Sigmoid colon (tissue), 7 donors: Measurements from ENCODE around the gene TNFAIP8L3. TPM values are rescaled to one million over a fixed set of nuclear protein-coding genes. Genes with fewer than 3 reads are reported as not detected.
A peak's percentile ranks its signal among the peaks of the same experiment; 100 is the strongest.

Source experiments
- DNase-seq: peaks from one replicate; pipeline ENCODE4 v3.0.0-alpha.2; 2019
- H3K27ac ChIP-seq, 4 donors: fragments of 200-600 bp; sonication (generic); one replicate each; pipeline ENCODE4 v1.5.1; 2016 to 2019; ENCODE audit warnings: mild to moderate bottlenecking in 1 of 4
- H3K27me3 ChIP-seq, 3 donors: fragments of 200-600 bp; sonication (generic); one replicate each; pipeline ENCODE4 v1.5.1; 2019; ENCODE audit warnings: mild to moderate bottlenecking in 1 of 3
- H3K36me3 ChIP-seq, 4 donors: fragments of 200-600 bp; sonication (generic); one replicate each; pipeline ENCODE4 v1.5.1; 2016 to 2019
- H3K4me1 ChIP-seq, 4 donors: fragments of 200-600 bp; sonication (generic); one replicate each; pipeline ENCODE4 v1.5.1; 2017 to 2019
- H3K4me3 ChIP-seq, 4 donors: fragments of 200-600 bp; sonication (generic); one replicate each; pipeline ENCODE4 v1.5.1; 2017 to 2019; ENCODE audit warnings: mild to moderate bottlenecking in 2 of 4, moderate library complexity in 1 of 4
- H3K9me3 ChIP-seq, 4 donors: fragments of 200-600 bp in 3 of 4; sonication (generic) in 3 of 4; one replicate each; pipeline versions ENCODE4 v1.5.1 to v1.6.1; 2013 to 2019
- CTCF ChIP-seq, 4 experiments: fragments of 450-650 bp in 3 of 4; fragments of 200-600 bp in 1 of 4; IDR thresholded peaks; one replicate each; pipeline ENCODE4 v1.5.1; 2016 to 2019; ENCODE audit warnings: antibody characterized with exemption in 4 of 4, mild to moderate bottlenecking in 3 of 4, moderate library complexity in 2 of 4
- EP300 ChIP-seq, 4 donors: sonication (generic); formaldehyde crosslinking; IDR thresholded peaks; one replicate each; pipeline ENCODE4 v1.6.1; 2017; ENCODE audit warnings: antibody characterized with exemption in 4 of 4
- POLR2A ChIP-seq, 2 donors: fragments of 450-650 bp; IDR thresholded peaks; one replicate each; pipeline ENCODE4 v1.6.1; 2016; ENCODE audit warnings: antibody characterized with exemption in 2 of 2, mild to moderate bottlenecking in 2 of 2, moderate library complexity in 2 of 2
- POLR2AphosphoS5 ChIP-seq, 4 donors: sonication (generic); formaldehyde crosslinking; IDR thresholded peaks; one replicate each; pipeline ENCODE4 v1.6.1; 2017; ENCODE audit warnings: antibody characterized with exemption in 4 of 4
- WGBS, 2 donors: extraction: QIAGEN DNeasy Blood & Tissue Kit; methylation state at CpG; one replicate each; pipeline ENCODE4 v1.1.7; 2013; 5-methylcytosine and 5-hydroxymethylcytosine counted together
- intact Hi-C: fragments of 100-400 bp; cut with DNase I; formaldehyde crosslinking; loops from one replicate; pipeline ENCODE4 v1.15.1; 2023
- polyA plus RNA-seq, 3 donors: library from polyadenylated mRNA; stranded (reverse); fragments of 200-250 nt; gene quantifications; one replicate each; pipeline ENCODE4 v1.2.3, GENCODE V29; 2013
- total RNA-seq, 4 donors: library from RNA; depleted of rRNA; stranded (reverse); fragments of >200 nt; gene quantifications; one replicate each; pipeline ENCODE4 v1.1.0, GENCODE V29; 2016
- donor health status: healthy with polysubstance abuse.
- donor health status: Bipolar disorder and iron deficiency.
- donor health status: healthy.

TNFAIP8L3 gene
- total and polyA plus RNA-seq, 7 donors: 6.1 to 13.5 (median 9.2) TPM

GRCh38 chr15:51071578-51071977, 23.1 kb downstream of the TNFAIP8L3 start:
- WGBS, 2 donors: 55 to 60% methylated on average over 1 of the region's 1 CpG

GRCh38 chr15:51069983-51070382, 24.7 kb downstream of the TNFAIP8L3 start:
- Histone ChIP-seq H3K27ac (no peak overlapping the region), H3K4me1 (peaks cover 0 to 17% (median 10%) of the 10 kb centered on the region in 4 donors), H3K27me3 (no peaks in the 10 kb centered on the region), H3K4me3 (no peak overlapping the region), H3K9me3 (no peaks in the 10 kb centered on the region), H3K36me3 (no peaks in the 10 kb centered on the region)
- no peak for TF ChIP-seq POLR2A (IDR thresholded peaks at IDR 0.05)
- TF ChIP-seq CTCF (IDR thresholded peaks at IDR 0.05): no peak
- no peak for TF ChIP-seq EP300 (IDR thresholded peaks at IDR 0.05)
- TF ChIP-seq POLR2AphosphoS5 (IDR thresholded peaks at IDR 0.05): no peak
- no peak for DNase-seq
- intact Hi-C loops: no loop called here

More at GRCh38 chr15:51071578-51071977, 23.1 kb downstream of the TNFAIP8L3 start:
- Histone ChIP-seq H3K36me3 (no peaks in the 10 kb centered on the region), H3K27me3 (no peaks in the 10 kb centered on the region), H3K27ac (no peak overlapping the region), H3K9me3 (no peaks in the 10 kb centered on the region), H3K4me3 (no peak overlapping the region), H3K4me1 (peaks cover 0 to 33% (median 23%) of the 10 kb centered on the region in 4 donors)
- TF ChIP-seq POLR2A (IDR thresholded peaks at IDR 0.05) (no peak), EP300 (IDR thresholded peaks at IDR 0.05) (no peak), POLR2AphosphoS5 (IDR thresholded peaks at IDR 0.05) (no peak), CTCF (IDR thresholded peaks at IDR 0.05) (no peak)
- intact Hi-C loops: no loop called here
- DNase-seq: no peak

DNA sequence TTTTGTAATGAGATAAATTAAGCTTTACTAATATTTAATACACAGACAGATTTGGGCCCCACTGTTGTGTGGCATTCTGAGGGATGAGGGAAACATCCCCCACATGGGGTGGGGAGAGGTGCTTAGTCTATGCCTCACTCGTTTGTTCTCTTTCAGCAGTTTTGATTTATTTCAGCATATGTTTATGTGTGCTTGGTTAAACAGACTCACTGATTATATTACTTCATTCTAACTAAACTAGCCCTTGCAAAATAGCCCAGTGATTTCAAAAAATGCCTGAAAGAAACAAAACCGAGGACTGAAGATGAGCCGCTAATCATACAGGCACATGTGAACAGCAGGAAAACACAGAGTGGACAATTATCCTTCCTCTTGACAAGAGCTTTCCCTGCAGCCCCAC, 27.2 kb downstream of the TNFAIP8L3 start:
- 79 to 85% methylated on average over 3 of the region's 3 CpGs for WGBS, 2 donors
- TF ChIP-seq POLR2AphosphoS5 (IDR thresholded peaks at IDR 0.05) (no peak), EP300 (IDR thresholded peaks at IDR 0.05) (no peak), CTCF (IDR thresholded peaks at IDR 0.05) (no peak), POLR2A (IDR thresholded peaks at IDR 0.05) (no peak)
- Histone ChIP-seq H3K27ac (peak overlapping the region in 1 of 4 donors; percentile 26), H3K36me3 (no peaks in the 10 kb centered on the region), H3K27me3 (no peaks in the 10 kb centered on the region), H3K4me3 (no peak overlapping the region), H3K9me3 (no peaks in the 10 kb centered on the region), H3K4me1 (peaks cover 0 to 9% (median 2%) of the 10 kb centered on the region in 4 donors)
- intact Hi-C loops: no loop called here
- no peak for DNase-seq

GRCh38 chr15:51065781-51066180, 28.9 kb downstream of the TNFAIP8L3 start:
- Histone ChIP-seq H3K4me3 (no peak overlapping the region), H3K27ac (peak overlapping the region in 2 of 4 donors; percentile 21 to 22), H3K9me3 (no peaks in the 10 kb centered on the region), H3K27me3 (no peaks in the 10 kb centered on the region), H3K4me1 (peaks cover 0 to 9% (median 2%) of the 10 kb centered on the region in 4 donors), H3K36me3 (no peaks in the 10 kb centered on the region)
- no peak for DNase-seq
- WGBS, 2 donors: 80 to 94% methylated on average over 1 of the region's 1 CpG
- TF ChIP-seq CTCF (IDR thresholded peaks at IDR 0.05) (no peak), EP300 (IDR thresholded peaks at IDR 0.05) (no peak), POLR2AphosphoS5 (IDR thresholded peaks at IDR 0.05) (no peak)
- intact Hi-C loops: no loop called here

- no peak for DNase-seq
- intact Hi-C loops: no loop called here
- Histone ChIP-seq H3K27ac (peak overlapping the region in 2 of 4 donors; percentile 21 to 22), H3K4me1 (peaks cover 0 to 9% (median 2%) of the 10 kb centered on the region in 4 donors), H3K27me3 (no peaks in the 10 kb centered on the region), H3K4me3 (no peak overlapping the region), H3K9me3 (no peaks in the 10 kb centered on the region), H3K36me3 (no peaks in the 10 kb centered on the region)
- TF ChIP-seq POLR2AphosphoS5 (IDR thresholded peaks at IDR 0.05) (no peak), CTCF (IDR thresholded peaks at IDR 0.05) (no peak), POLR2A (IDR thresholded peaks at IDR 0.05) (no peak), EP300 (IDR thresholded peaks at IDR 0.05) (no peak)
Measured at GRCh38 chr15:51065261-51065660, 29.4 kb downstream of the TNFAIP8L3 start.
